Esophagus muscularis mucosa (tissue), 4 donors: ENCODE measurements around the gene EP400.

ENCODE experiments used
- EP300 ChIP-seq: sonication (generic); formaldehyde crosslinking; IDR thresholded peaks from one replicate; pipeline ENCODE4 v1.6.1; 2017; ENCODE audit warnings: antibody characterized with exemption
- POLR2A ChIP-seq: fragments of 450-650 bp; IDR thresholded peaks from one replicate; pipeline ENCODE4 v1.6.1; 2017; ENCODE audit warnings: antibody characterized with exemption, moderate library complexity, mild to moderate bottlenecking, low read depth
- POLR2AphosphoS5 ChIP-seq, 2 donors: sonication (generic); formaldehyde crosslinking; IDR thresholded peaks; one replicate each; pipeline ENCODE4 v1.6.1; 2017; ENCODE audit warnings: antibody characterized with exemption in 2 of 2
- TF ChIP-seq, protein P1 (sequence below), 3 experiments: fragments of 200-600 bp in 2 of 3; fragments of 450-650 bp in 1 of 3; sonication (generic) in 2 of 3; IDR thresholded peaks; one replicate each; pipeline ENCODE4 v1.5.1; 2017 to 2019; ENCODE audit warnings: antibody characterized with exemption in 3 of 3, mild to moderate bottlenecking in 2 of 3, moderate library complexity in 1 of 3

DNA sequence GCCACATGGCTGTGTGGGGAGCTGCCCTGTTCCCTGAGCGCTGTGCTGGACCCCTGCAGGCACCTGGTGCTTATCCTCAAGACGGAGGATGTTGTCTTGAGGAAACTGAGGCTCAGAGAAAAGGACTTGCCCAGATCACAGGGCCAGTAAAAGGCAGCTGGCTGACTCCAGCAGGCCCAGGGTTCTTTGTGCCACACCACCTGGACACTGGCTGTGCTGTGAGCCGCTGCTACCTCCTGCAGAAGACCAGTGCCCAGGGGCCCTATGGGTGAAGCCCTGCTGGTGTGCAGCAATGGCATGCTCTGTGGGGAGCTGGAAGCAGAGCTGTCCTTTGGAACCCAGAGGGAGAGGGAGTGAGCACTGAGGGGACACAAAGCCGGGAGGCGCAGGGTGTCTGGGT, 118.5 kb downstream of the EP400 start:
- TF ChIP-seq, protein P1, sequence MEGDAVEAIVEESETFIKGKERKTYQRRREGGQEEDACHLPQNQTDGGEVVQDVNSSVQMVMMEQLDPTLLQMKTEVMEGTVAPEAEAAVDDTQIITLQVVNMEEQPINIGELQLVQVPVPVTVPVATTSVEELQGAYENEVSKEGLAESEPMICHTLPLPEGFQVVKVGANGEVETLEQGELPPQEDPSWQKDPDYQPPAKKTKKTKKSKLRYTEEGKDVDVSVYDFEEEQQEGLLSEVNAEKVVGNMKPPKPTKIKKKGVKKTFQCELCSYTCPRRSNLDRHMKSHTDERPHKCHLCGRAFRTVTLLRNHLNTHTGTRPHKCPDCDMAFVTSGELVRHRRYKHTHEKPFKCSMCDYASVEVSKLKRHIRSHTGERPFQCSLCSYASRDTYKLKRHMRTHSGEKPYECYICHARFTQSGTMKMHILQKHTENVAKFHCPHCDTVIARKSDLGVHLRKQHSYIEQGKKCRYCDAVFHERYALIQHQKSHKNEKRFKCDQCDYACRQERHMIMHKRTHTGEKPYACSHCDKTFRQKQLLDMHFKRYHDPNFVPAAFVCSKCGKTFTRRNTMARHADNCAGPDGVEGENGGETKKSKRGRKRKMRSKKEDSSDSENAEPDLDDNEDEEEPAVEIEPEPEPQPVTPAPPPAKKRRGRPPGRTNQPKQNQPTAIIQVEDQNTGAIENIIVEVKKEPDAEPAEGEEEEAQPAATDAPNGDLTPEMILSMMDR (IDR thresholded peaks at IDR 0.05), result no peak
- TF ChIP-seq POLR2A (no peak), POLR2AphosphoS5 (IDR thresholded peaks at IDR 0.05) (no peak), EP300 (no peak)
